WERI-Rb-1 (cell line): ENCODE measurements around the gene CCDC92B.

Experiments
- DNase-seq: peaks from one replicate; pipeline ENCODE4 v3.0.0-alpha.2; 2020
- H3K27ac ChIP-seq: fragments of 250-450 bp; sonication (Bioruptor Pico); 2 replicates; pipeline ENCODE4 v1.5.1; 2020; ENCODE audit warnings: mild to moderate bottlenecking, moderate library complexity
- H3K27me3 ChIP-seq: fragments of 250-450 bp; sonication (Bioruptor Pico); 2 replicates; pipeline ENCODE4 v1.5.1; 2021; ENCODE audit warnings: mild to moderate bottlenecking, low read depth, moderate library complexity; ENCODE audit not compliant: insufficient read depth, severe bottlenecking
- H3K36me3 ChIP-seq: fragments of 250-450 bp; sonication (Bioruptor Pico); 2 replicates; pipeline ENCODE4 v1.5.1; 2020; ENCODE audit warnings: mild to moderate bottlenecking, moderate library complexity
- H3K4me3 ChIP-seq: 2 replicates; pipeline ENCODE4 v1.5.1; 2011; ENCODE audit warnings: low read depth, mild to moderate bottlenecking, control low read depth, low read length
- H3K9me3 ChIP-seq: fragments of 250-450 bp; sonication (Bioruptor Pico); 2 replicates; pipeline ENCODE4 v1.5.1; 2021; ENCODE audit warnings: mild to moderate bottlenecking, moderate library complexity; ENCODE audit not compliant: severe bottlenecking
- CTCF ChIP-seq: IDR thresholded peaks from 2 replicates; pipeline ENCODE4 v1.5.1; 2011; ENCODE audit warnings: low read depth, mild to moderate bottlenecking, control low read depth, inconsistent platforms, low read length

The CCDC92B gene

GRCh38 chr17:2735896-2736295, 13.6 kb downstream of the CCDC92B start:
- TF ChIP-seq CTCF: no peak
- Histone ChIP-seq H3K27me3 (no peaks in the 10 kb centered on the region), H3K9me3 (no peaks in the 10 kb centered on the region), H3K4me3 (no peak overlapping the region), H3K36me3 (peaks cover 27% of the 10 kb centered on the region), H3K27ac (no peak overlapping the region)
- no peak for DNase-seq

- peaks cover 35% of the 10 kb centered on the region for H3K36me3 ChIP-seq
- H3K27ac ChIP-seq: no peak overlapping the region
- no peaks in the 10 kb centered on the region for H3K27me3 ChIP-seq
- no peaks in the 10 kb centered on the region for H3K9me3 ChIP-seq
- no peak for DNase-seq
- TF ChIP-seq CTCF: no peak
- H3K4me3 ChIP-seq: no peak overlapping the region
Measured at GRCh38 chr17:2734939-2735338, 14.5 kb downstream of the CCDC92B start.

- DNase-seq: no peak
- Histone ChIP-seq H3K9me3 (no peaks in the 10 kb centered on the region), H3K4me3 (no peak overlapping the region), H3K27me3 (no peaks in the 10 kb centered on the region), H3K36me3 (peaks cover 46% of the 10 kb centered on the region), H3K27ac (no peak overlapping the region)
- TF ChIP-seq CTCF: no peak
Measured at GRCh38 chr17:2731807-2732206, 17.6 kb downstream of the CCDC92B start.

GRCh38 chr17:2730764-2731353, 18.6 kb downstream of the CCDC92B start:
- Histone ChIP-seq H3K27me3 (no peaks in the 10 kb centered on the region), H3K36me3 (peaks cover 44% of the 10 kb centered on the region), H3K27ac (no peak overlapping the region), H3K4me3 (no peak overlapping the region), H3K9me3 (no peaks in the 10 kb centered on the region)
- TF ChIP-seq CTCF: no peak
- DNase-seq: no peak

- Histone ChIP-seq H3K36me3 (peaks cover 10% of the 10 kb centered on the region), H3K27me3 (no peaks in the 10 kb centered on the region), H3K9me3 (no peaks in the 10 kb centered on the region), H3K4me3 (no peak overlapping the region), H3K27ac (no peak overlapping the region)
- DNase-seq: no peak
- TF ChIP-seq CTCF: no peak
Measured at GRCh38 chr17:2724784-2725164, 24.7 kb downstream of the CCDC92B start.
